Neural progenitor cell (in vitro differentiated cells): ENCODE measurements around the gene F13B. TPM values are rescaled to one million over a fixed set of nuclear protein-coding genes. Genes with fewer than 3 reads are reported as not detected.

Source experiments
- DNase-seq: peaks from one replicate; pipeline ENCODE4 v3.0.0-alpha.2; 2016; ENCODE audit warnings: low spot score
- H2AFZ ChIP-seq: fragments of 200-600 bp; sonication (generic); replicated peaks from 2 replicates; pipeline ENCODE4 v1.6.1; 2016; ENCODE audit warnings: antibody characterized with exemption
- H3F3A ChIP-seq: fragments of 200-600 bp; sonication (generic); 2 replicates; pipeline ENCODE4 v1.6.1; 2016; ENCODE audit warnings: antibody characterized with exemption, low read depth
- H3K27ac ChIP-seq: fragments of 200-600 bp; sonication (generic); 2 replicates; pipeline ENCODE4 v1.5.1; 2016; ENCODE audit warnings: mild to moderate bottlenecking
- H3K27me3 ChIP-seq: fragments of 200-600 bp; sonication (generic); 2 replicates; pipeline ENCODE4 v1.6.1; 2016; ENCODE audit warnings: mild to moderate bottlenecking, moderate library complexity
- H3K36me3 ChIP-seq: fragments of 200-600 bp; sonication (generic); 2 replicates; pipeline ENCODE4 v1.5.1; 2016
- H3K4me1 ChIP-seq: fragments of 200-600 bp; sonication (generic); 2 replicates; pipeline ENCODE4 v1.6.1; 2016; ENCODE audit warnings: mixed run types
- H3K4me2 ChIP-seq: fragments of 200-600 bp; sonication (generic); 2 replicates; pipeline ENCODE4 v1.6.1; 2016
- H3K4me3 ChIP-seq: fragments of 200-600 bp; sonication (generic); 2 replicates; pipeline ENCODE4 v1.5.1; 2016
- H3K79me2 ChIP-seq: fragments of 200-600 bp; sonication (generic); 2 replicates; pipeline ENCODE4 v1.6.1; 2016; ENCODE audit warnings: low read depth
- H3K9ac ChIP-seq: fragments of 200-600 bp; sonication (generic); 2 replicates; pipeline ENCODE4 v1.6.1; 2016
- H3K9me3 ChIP-seq: fragments of 200-600 bp; sonication (generic); 2 replicates; pipeline ENCODE4 v1.5.1; 2016; ENCODE audit warnings: low read depth
- H4K20me1 ChIP-seq: fragments of 200-600 bp; sonication (generic); 2 replicates; pipeline ENCODE4 v1.6.1; 2016; ENCODE audit warnings: low read depth
- H3K27ac Mint-ChIP-seq: 3 replicates; pipeline ENCODE4 v1.8.0; 2021; ENCODE audit warnings: mixed read lengths
- H3K27me3 Mint-ChIP-seq: 2 replicates; pipeline ENCODE4 v1.8.0; 2022; ENCODE audit warnings: low read depth, mild to moderate bottlenecking, inconsistent platforms, moderate library complexity, mixed read lengths; ENCODE audit not compliant: insufficient read depth
- H3K36me3 Mint-ChIP-seq: 3 replicates; pipeline ENCODE4 v1.8.0; 2021; ENCODE audit warnings: mixed read lengths
- H3K4me1 Mint-ChIP-seq: 3 replicates; pipeline ENCODE4 v1.8.0; 2021; ENCODE audit warnings: mixed read lengths
- H3K4me3 Mint-ChIP-seq: 3 replicates; pipeline ENCODE4 v1.8.0; 2021; ENCODE audit warnings: mild to moderate bottlenecking, moderate library complexity, mixed read lengths
- H3K9me3 Mint-ChIP-seq: 3 replicates; pipeline ENCODE4 v1.8.0; 2020; ENCODE audit warnings: mixed read lengths
- EZH2 ChIP-seq: fragments of 200-600 bp; sonication (generic); IDR thresholded peaks from 2 replicates; pipeline ENCODE4 v1.6.1; 2017; ENCODE audit warnings: antibody characterized with exemption, mild to moderate bottlenecking, moderate library complexity
- EZH2phosphoT487 ChIP-seq: fragments of 200-600 bp; sonication (generic); IDR thresholded peaks from 2 replicates; pipeline ENCODE4 v1.6.1; 2017; ENCODE audit warnings: antibody characterized with exemption
- total RNA-seq: library from RNA; depleted of rRNA; stranded (reverse); fragments of >200 nt; gene quantifications from 2 replicates; pipeline ENCODE4 v1.2.3, GENCODE V29; 2015; ENCODE audit warnings: low replicate concordance
- TF ChIP-seq, protein P1 (sequence below): fragments of 200-600 bp; sonication (generic); IDR thresholded peaks from 2 replicates; pipeline ENCODE4 v1.5.1; 2017; ENCODE audit warnings: antibody characterized with exemption, mild to moderate bottlenecking

The F13B gene
- total RNA-seq, 1 donor from 2014 or later: not detected

GRCh38 chr1:197003132-197003531 lies 63.9 kb downstream of the F13B start:
- no peaks in the 10 kb centered on the region for H3K4me1 ChIP-seq
- no peak for DNase-seq
- H4K20me1 ChIP-seq: no peaks in the 10 kb centered on the region
- H3K36me3 Mint-ChIP-seq: no peaks in the 10 kb centered on the region
- no peak overlapping the region for H3K9ac ChIP-seq
- H3K27me3 Mint-ChIP-seq: peaks cover 2% of the 10 kb centered on the region
- H3K4me3 ChIP-seq: no peak overlapping the region
- no peaks in the 10 kb centered on the region for H3K4me1 Mint-ChIP-seq
- H3K9me3 ChIP-seq: no peaks in the 10 kb centered on the region
- TF ChIP-seq EZH2 (no peak), EZH2phosphoT487 (no peak)
- TF ChIP-seq, protein P1, sequence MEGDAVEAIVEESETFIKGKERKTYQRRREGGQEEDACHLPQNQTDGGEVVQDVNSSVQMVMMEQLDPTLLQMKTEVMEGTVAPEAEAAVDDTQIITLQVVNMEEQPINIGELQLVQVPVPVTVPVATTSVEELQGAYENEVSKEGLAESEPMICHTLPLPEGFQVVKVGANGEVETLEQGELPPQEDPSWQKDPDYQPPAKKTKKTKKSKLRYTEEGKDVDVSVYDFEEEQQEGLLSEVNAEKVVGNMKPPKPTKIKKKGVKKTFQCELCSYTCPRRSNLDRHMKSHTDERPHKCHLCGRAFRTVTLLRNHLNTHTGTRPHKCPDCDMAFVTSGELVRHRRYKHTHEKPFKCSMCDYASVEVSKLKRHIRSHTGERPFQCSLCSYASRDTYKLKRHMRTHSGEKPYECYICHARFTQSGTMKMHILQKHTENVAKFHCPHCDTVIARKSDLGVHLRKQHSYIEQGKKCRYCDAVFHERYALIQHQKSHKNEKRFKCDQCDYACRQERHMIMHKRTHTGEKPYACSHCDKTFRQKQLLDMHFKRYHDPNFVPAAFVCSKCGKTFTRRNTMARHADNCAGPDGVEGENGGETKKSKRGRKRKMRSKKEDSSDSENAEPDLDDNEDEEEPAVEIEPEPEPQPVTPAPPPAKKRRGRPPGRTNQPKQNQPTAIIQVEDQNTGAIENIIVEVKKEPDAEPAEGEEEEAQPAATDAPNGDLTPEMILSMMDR: no peak
- no peak overlapping the region for H3K27ac Mint-ChIP-seq
- no peaks in the 10 kb centered on the region for H3K27me3 ChIP-seq
- H3K79me2 ChIP-seq: no peaks in the 10 kb centered on the region
- H2AFZ ChIP-seq: no peak overlapping the region
- no peak overlapping the region for H3K4me3 Mint-ChIP-seq
- H3K4me2 ChIP-seq: no peak overlapping the region
- no peaks in the 10 kb centered on the region for H3K9me3 Mint-ChIP-seq
- no peaks in the 10 kb centered on the region for H3K36me3 ChIP-seq
- no peaks in the 10 kb centered on the region for H3F3A ChIP-seq
- H3K27ac ChIP-seq: no peak overlapping the region

- Histone ChIP-seq H4K20me1 (no peaks in the 10 kb centered on the region), H3K4me2 (no peak overlapping the region), H3K27me3 (no peaks in the 10 kb centered on the region), H3K9me3 (no peaks in the 10 kb centered on the region), H3K4me1 (no peaks in the 10 kb centered on the region), H3K36me3 (no peaks in the 10 kb centered on the region), H3F3A (no peaks in the 10 kb centered on the region), H3K4me3 (no peak overlapping the region), H2AFZ (no peak overlapping the region), H3K9ac (no peak overlapping the region), H3K27ac (no peak overlapping the region), H3K79me2 (no peaks in the 10 kb centered on the region)
- no peak for DNase-seq
- peaks cover 2% of the 10 kb centered on the region for H3K27me3 Mint-ChIP-seq
- no peak for TF ChIP-seq EZH2
- no peak for TF ChIP-seq EZH2phosphoT487
- TF ChIP-seq, protein P1: no peak
- no peak overlapping the region for H3K27ac Mint-ChIP-seq
- H3K36me3 Mint-ChIP-seq: no peaks in the 10 kb centered on the region
- no peaks in the 10 kb centered on the region for H3K4me1 Mint-ChIP-seq
- H3K4me3 Mint-ChIP-seq: no peak overlapping the region
- no peaks in the 10 kb centered on the region for H3K9me3 Mint-ChIP-seq
Measured at GRCh38 chr1:197001828-197002227, 65.2 kb downstream of the F13B start.

GRCh38 chr1:196997423-196997822 lies 69.6 kb downstream of the F13B start:
- Histone ChIP-seq H4K20me1 (no peaks in the 10 kb centered on the region), H2AFZ (no peak overlapping the region), H3K27me3 (no peaks in the 10 kb centered on the region), H3K4me2 (no peak overlapping the region), H3K79me2 (no peaks in the 10 kb centered on the region), H3K36me3 (no peaks in the 10 kb centered on the region), H3K4me3 (no peak overlapping the region), H3K9me3 (no peaks in the 10 kb centered on the region), H3K9ac (no peak overlapping the region), H3K4me1 (peaks cover 2% of the 10 kb centered on the region), H3K27ac (no peak overlapping the region), H3F3A (no peaks in the 10 kb centered on the region)
- Mint-ChIP-seq H3K27me3 (no peaks in the 10 kb centered on the region), H3K27ac (no peak overlapping the region), H3K4me1 (peaks cover 1% of the 10 kb centered on the region), H3K36me3 (no peaks in the 10 kb centered on the region), H3K9me3 (no peaks in the 10 kb centered on the region), H3K4me3 (no peak overlapping the region)
- no peak for DNase-seq
- TF ChIP-seq EZH2phosphoT487 (no peak), EZH2 (no peak)
- TF ChIP-seq, protein P1: no peak
